ENCODE results near the gene CYP46A1.

The CYP46A1 gene

GRCh38 chr14:99688210-99688581, 4.1 kb downstream of the CYP46A1 start:
- TF ChIP-seq CTCF (IDR thresholded peaks at IDR 0.05; ENCODE audit: insufficient read depth, low read depth, low read length, missing control alignments) = no peak
- DNase-seq (ENCODE audit: low read depth) = no peak
- H3K4me3 ChIP-seq (ENCODE audit: low read depth, low read length) = no peak overlapping the region

- TF ChIP-seq CTCF (IDR thresholded peaks at IDR 0.05; ENCODE audit: insufficient read depth, low read depth, low read length, missing control alignments) = no peak
- no peak for DNase-seq (ENCODE audit: low read depth)
- no peak overlapping the region for H3K4me3 ChIP-seq (ENCODE audit: low read depth, low read length)
These were observed 4.5 kb downstream of the CYP46A1 start for GRCh38 chr14:99688629-99689028.

- no peak overlapping the region for H3K4me3 ChIP-seq (ENCODE audit: low read depth, low read length)
- no peak for TF ChIP-seq CTCF (IDR thresholded peaks at IDR 0.05; ENCODE audit: insufficient read depth, low read depth, low read length, missing control alignments)
- no peak for DNase-seq (ENCODE audit: low read depth)
These were observed 5.5 kb downstream of the CYP46A1 start for GRCh38 chr14:99689266-99690236.

GRCh38 chr14:99690636-99691035, 6.5 kb downstream of the CYP46A1 start:
- TF ChIP-seq CTCF (IDR thresholded peaks at IDR 0.05; ENCODE audit: insufficient read depth, low read depth, low read length, missing control alignments) = no peak
- no peak overlapping the region for H3K4me3 ChIP-seq (ENCODE audit: low read depth, low read length)
- DNase-seq (ENCODE audit: low read depth) = no peak

GRCh38 chr14:99691111-99691885, 7.2 kb downstream of the CYP46A1 start:
- DNase-seq (ENCODE audit: low read depth) = no peak
- TF ChIP-seq CTCF (IDR thresholded peaks at IDR 0.05; ENCODE audit: insufficient read depth, low read depth, low read length, missing control alignments) = no peak
- H3K4me3 ChIP-seq (ENCODE audit: low read depth, low read length) = no peak overlapping the region

GRCh38 chr14:99693918-99694317, 9.8 kb downstream of the CYP46A1 start:
- no peak for TF ChIP-seq CTCF (IDR thresholded peaks at IDR 0.05; ENCODE audit: insufficient read depth, low read depth, low read length, missing control alignments)
- DNase-seq (ENCODE audit: low read depth) = no peak
- no peak overlapping the region for H3K4me3 ChIP-seq (ENCODE audit: low read depth, low read length)
